BJ (cell line): Measurements from ENCODE around the gene PRSS22. TPM values are rescaled to one million over a fixed set of nuclear protein-coding genes. Genes with fewer than 3 reads are reported as not detected.

ENCODE experiments used
- CTCF ChIA-PET: fragments of 350-600 bp; formaldehyde crosslinking; extraction: SDS; loops from one replicate; lab custom pipeline; 2021; ENCODE audit warnings: antibody characterized with exemption, inconsistent platforms; lab: Yijun Ruan, JAX
- POLR2A ChIA-PET: fragments of 300-600 bp; sonication (Branson Sonifier 250); formaldehyde crosslinking; extraction: SDS; loops from one replicate; lab custom pipeline; 2021; ENCODE audit warnings: antibody characterized with exemption; lab: Charles Lee
- DNase-seq: peaks from one replicate; pipeline ENCODE4 v3.0.0-alpha.2; 2011; ENCODE audit warnings: low read depth
- H3K27me3 ChIP-seq: 2 replicates; pipeline ENCODE4 v1.6.0; 2011; ENCODE audit warnings: low read length; ENCODE audit not compliant: control insufficient read depth, insufficient read depth
- H3K36me3 ChIP-seq: 2 replicates; pipeline ENCODE4 v1.5.1; 2011; ENCODE audit warnings: low read length; ENCODE audit not compliant: control insufficient read depth, insufficient read depth
- H3K4me3 ChIP-seq: 2 replicates; pipeline ENCODE4 v1.5.1; 2011; ENCODE audit warnings: low read depth, mild to moderate bottlenecking, control low read depth, low read length
- CTCF ChIP-seq: IDR thresholded peaks from 2 replicates; pipeline ENCODE4 v1.5.1; 2011; ENCODE audit warnings: low read depth, mild to moderate bottlenecking, control low read depth, inconsistent platforms, low read length, moderate library complexity; ENCODE audit not compliant: insufficient read depth
- polyA plus RNA-seq: library from polyadenylated mRNA; depleted of rRNA; stranded (reverse); fragments of >200 nt; gene quantifications from 2 replicates; pipeline ENCODE4 v1.2.3, GENCODE V29; 2011

The PRSS22 gene
- polyA plus RNA-seq, 1 experiment = not detected

GRCh38 chr16:2834968-2835367 is 23.0 kb downstream of the PRSS22 start:
- DNase-seq = no peak
- ChIA-PET CTCF (no interaction called here), POLR2A (no interaction called here)
- Histone ChIP-seq H3K36me3 (no peaks in the 10 kb centered on the region), H3K4me3 (no peak overlapping the region), H3K27me3 (peaks cover 20% of the 10 kb centered on the region)
- TF ChIP-seq CTCF = no peak

- DNase-seq = no peak
- ChIA-PET CTCF (no interaction called here), POLR2A (no interaction called here)
- no peak for TF ChIP-seq CTCF
- no peaks in the 10 kb centered on the region for H3K36me3 ChIP-seq
- no peak overlapping the region for H3K4me3 ChIP-seq
- H3K27me3 ChIP-seq = peaks cover 23% of the 10 kb centered on the region
Observed at GRCh38 chr16:2833776-2834175, 24.2 kb downstream of the PRSS22 start.

GRCh38 chr16:2831203-2831602 is 26.8 kb downstream of the PRSS22 start:
- peaks cover 29% of the 10 kb centered on the region for H3K27me3 ChIP-seq
- H3K36me3 ChIP-seq = no peaks in the 10 kb centered on the region
- ChIA-PET POLR2A (no interaction called here), CTCF (interaction anchor here (1.0 kb wide), 1 partner anchor 8 kb away, joined by 3 read pairs; no protein-coding TSS in a partner anchor)
- no peak overlapping the region for H3K4me3 ChIP-seq
- no peak for TF ChIP-seq CTCF
- no peak for DNase-seq

GRCh38 chr16:2830355-2830695 is 27.6 kb downstream of the PRSS22 start:
- Histone ChIP-seq H3K27me3 (peaks cover 30% of the 10 kb centered on the region), H3K36me3 (no peaks in the 10 kb centered on the region), H3K4me3 (no peak overlapping the region)
- TF ChIP-seq CTCF = no peak
- DNase-seq = no peak
- CTCF ChIA-PET = no interaction called here
- POLR2A ChIA-PET = no interaction called here

- CTCF ChIA-PET = interaction anchor here (1.9 kb wide), 1 partner anchor 9 kb away, joined by 11 read pairs; no protein-coding TSS in a partner anchor
Observed at GRCh38 chr16:2829501-2830354, 28.2 kb downstream of the PRSS22 start, which contains the start of gene ZG16B. Gene ZG16B, plus strand, starts transcription at chr16:2830303. Its CDS starts 139 bp downstream, at chr16:2830442.

More at GRCh38 chr16:2829501-2830354, 28.2 kb downstream of the PRSS22 start, which contains the start of gene ZG16B:
- DNase-seq = no peak
- TF ChIP-seq CTCF = no peak
- no peaks in the 10 kb centered on the region for H3K36me3 ChIP-seq
- peaks cover 33% of the 10 kb centered on the region for H3K27me3 ChIP-seq
- no peak within 1 kb of the TSS for H3K4me3 ChIP-seq
- POLR2A ChIA-PET = no interaction called here
